ENCODE data around the gene P3R3URF.

The P3R3URF gene

DNA sequence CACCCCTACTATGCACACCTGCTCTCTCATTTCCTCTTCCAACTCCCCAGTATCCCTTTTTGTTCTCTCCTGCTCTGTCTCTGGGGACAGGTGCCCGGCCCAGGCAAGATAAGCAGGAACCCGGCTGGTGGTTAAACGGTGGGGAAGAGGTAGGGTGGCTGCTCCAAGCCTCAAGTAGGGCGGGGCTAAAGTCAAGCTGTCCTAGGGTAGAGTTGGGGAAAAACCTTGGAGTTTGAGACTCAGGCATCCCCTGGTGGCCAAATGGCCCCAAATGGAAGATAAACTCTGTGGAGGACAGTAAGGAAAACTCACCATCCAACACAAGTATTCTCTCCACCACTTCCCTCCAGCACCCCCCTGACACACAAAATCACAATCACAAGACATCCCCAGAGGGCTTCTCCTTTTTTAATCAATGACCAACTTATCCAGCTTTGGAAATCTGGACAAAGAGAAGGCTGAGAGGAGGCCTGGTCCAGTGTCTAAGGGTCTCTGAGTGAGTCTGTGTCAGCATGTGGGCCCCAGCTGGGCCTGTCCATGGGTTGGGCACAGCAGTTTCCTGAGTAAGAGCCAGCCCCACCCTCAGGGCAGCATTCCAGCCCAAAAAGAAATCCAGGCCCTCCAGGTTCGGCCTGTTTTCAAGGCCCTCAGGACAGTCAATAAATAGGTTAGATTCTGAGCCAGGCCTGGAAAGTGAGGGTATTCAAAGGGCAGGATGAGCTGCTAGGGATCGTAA lies 12.2 kb upstream of the P3R3URF start:
- TF ChIP-seq, protein P1, sequence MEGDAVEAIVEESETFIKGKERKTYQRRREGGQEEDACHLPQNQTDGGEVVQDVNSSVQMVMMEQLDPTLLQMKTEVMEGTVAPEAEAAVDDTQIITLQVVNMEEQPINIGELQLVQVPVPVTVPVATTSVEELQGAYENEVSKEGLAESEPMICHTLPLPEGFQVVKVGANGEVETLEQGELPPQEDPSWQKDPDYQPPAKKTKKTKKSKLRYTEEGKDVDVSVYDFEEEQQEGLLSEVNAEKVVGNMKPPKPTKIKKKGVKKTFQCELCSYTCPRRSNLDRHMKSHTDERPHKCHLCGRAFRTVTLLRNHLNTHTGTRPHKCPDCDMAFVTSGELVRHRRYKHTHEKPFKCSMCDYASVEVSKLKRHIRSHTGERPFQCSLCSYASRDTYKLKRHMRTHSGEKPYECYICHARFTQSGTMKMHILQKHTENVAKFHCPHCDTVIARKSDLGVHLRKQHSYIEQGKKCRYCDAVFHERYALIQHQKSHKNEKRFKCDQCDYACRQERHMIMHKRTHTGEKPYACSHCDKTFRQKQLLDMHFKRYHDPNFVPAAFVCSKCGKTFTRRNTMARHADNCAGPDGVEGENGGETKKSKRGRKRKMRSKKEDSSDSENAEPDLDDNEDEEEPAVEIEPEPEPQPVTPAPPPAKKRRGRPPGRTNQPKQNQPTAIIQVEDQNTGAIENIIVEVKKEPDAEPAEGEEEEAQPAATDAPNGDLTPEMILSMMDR (IDR thresholded peaks at IDR 0.05; ENCODE audit: extremely low read depth, insufficient read depth, missing control alignments) = no peak
- DNase-seq (ENCODE audit: low spot score) = no peak
- in situ Hi-C loops (cut with MboI; ENCODE audit: low pct_unique_long_range_greater_than_20kb, low sequenced_read_pairs, unreplicated experiment) = no loop called here

DNA sequence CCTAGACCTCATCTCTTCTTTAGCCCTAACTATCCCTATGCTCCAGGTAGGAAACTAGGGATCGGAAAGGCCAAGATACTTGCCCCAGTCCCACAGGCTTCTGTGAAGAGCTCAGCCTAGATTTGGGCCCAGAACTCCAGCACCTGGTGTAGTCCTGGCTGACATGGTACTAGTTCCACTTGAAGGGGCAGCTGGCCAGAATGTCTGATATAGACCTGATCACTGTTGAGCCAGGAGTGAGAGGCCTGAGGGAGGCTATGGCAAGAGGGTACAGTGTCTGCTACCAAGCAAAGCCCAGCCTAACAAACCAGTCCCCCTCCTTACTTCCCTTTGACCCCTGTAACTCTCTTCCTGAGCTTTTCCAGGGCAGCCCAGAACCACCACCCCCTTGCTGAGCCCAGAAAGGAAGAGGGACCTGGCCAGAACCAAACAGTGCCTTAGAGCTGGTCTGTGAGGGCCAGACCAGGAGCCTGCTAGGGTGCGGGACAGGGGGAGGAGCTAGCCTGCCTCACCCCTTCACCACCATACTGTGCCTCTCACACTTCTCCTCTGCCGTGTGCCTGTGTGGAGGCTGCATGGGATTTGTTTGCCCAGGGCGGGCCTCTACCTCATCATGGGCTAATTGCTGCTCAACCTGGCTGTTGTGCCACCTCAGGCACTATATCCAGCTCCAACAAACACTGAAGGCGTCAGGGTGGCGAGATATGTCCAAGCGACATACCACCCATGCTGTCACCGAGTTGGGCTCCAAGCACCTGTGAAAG lies 11.0 kb upstream of the P3R3URF start:
- TF ChIP-seq, protein P1 (IDR thresholded peaks at IDR 0.05; ENCODE audit: extremely low read depth, insufficient read depth, missing control alignments) = no peak
- DNase-seq (ENCODE audit: low spot score) = no peak
- in situ Hi-C loops (cut with MboI; ENCODE audit: low pct_unique_long_range_greater_than_20kb, low sequenced_read_pairs, unreplicated experiment) = no loop called here

DNA sequence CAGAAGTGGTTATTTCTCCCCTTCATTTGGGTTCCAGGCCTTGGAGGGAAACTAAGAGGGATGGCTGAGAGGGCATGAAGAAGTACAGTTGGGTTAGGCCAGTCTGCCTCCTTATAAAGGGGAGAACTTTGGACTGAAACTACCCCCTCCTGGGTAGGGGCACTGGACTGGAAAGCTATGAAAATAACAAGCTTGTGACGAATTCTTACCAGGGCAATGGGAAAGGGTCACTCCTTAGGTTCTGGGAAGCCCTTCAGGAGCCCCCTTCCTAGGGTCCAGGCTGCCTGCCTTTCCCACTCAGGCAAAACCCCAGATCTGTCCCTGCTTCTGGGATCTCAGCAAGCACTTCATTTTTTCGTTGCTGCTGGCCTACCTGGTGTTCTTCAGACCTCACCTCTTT lies 9.8 kb upstream of the P3R3URF start:
- in situ Hi-C loops (cut with MboI; ENCODE audit: low pct_unique_long_range_greater_than_20kb, low sequenced_read_pairs, unreplicated experiment) = no loop called here
- TF ChIP-seq, protein P1 (IDR thresholded peaks at IDR 0.05; ENCODE audit: extremely low read depth, insufficient read depth, missing control alignments) = no peak
- no peak for DNase-seq (ENCODE audit: low spot score)

DNA sequence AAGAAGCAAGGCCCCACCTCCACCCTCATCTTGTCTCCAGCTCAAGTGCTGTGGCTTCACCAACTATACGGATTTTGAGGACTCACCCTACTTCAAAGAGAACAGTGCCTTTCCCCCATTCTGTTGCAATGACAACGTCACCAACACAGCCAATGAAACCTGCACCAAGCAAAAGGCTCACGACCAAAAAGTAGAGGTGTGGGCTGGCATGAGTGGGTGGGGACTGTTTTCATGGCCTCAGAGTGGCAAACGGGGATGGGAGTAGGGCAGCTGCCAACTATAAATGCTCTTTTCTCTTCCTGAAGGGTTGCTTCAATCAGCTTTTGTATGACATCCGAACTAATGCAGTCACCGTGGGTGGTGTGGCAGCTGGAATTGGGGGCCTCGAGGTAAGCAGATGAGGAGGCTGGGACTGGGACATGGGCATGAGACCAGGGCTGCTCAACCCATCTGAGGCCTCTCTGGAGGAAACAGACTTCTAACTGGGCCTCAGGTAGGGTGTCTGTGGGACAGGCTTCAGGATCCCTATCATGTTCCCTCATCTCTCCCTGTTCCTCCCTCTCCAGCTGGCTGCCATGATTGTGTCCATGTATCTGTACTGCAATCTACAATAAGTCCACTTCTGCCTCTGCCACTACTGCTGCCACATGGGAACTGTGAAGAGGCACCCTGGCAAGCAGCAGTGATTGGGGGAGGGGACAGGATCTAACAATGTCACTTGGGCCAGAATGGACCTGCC lies 8.8 kb upstream of the P3R3URF start:
- TF ChIP-seq, protein P1 (IDR thresholded peaks at IDR 0.05; ENCODE audit: extremely low read depth, insufficient read depth, missing control alignments) = no peak
- no peak for DNase-seq (ENCODE audit: low spot score)
- in situ Hi-C loops (cut with MboI; ENCODE audit: low pct_unique_long_range_greater_than_20kb, low sequenced_read_pairs, unreplicated experiment) = no loop called here

DNA sequence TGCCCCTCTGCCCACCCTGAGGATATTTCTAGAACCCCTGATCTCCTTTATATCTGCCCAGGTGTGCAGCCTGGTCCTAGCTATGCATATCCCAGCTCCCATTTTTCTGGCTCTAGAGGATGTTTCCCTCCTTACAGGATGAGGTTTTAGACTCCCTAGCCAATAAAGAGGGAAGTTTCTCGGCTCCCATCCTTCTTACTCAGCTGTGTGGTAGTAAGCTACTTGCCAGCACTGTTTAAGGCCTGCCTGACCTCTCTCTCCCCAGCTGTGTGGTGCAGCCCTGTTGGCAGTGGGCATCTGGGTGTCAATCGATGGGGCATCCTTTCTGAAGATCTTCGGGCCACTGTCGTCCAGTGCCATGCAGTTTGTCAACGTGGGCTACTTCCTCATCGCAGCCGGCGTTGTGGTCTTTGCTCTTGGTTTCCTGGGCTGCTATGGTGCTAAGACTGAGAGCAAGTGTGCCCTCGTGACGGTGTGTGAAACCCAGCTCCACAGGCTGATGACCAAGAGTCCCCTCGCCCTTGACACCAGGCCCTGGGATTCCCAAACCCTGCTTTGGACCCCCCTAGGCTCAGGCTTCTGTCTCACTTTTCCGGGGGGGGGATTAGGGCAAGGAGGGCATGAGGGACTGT lies 7.8 kb upstream of the P3R3URF start:
- TF ChIP-seq, protein P1 (IDR thresholded peaks at IDR 0.05; ENCODE audit: extremely low read depth, insufficient read depth, missing control alignments) = no peak
- in situ Hi-C loops (cut with MboI; ENCODE audit: low pct_unique_long_range_greater_than_20kb, low sequenced_read_pairs, unreplicated experiment) = no loop called here
- no peak for DNase-seq (ENCODE audit: low spot score)

Measured in GM13977 (cell line).